ENCODE results near the gene C2orf78. TPM values are rescaled to one million over a fixed set of nuclear protein-coding genes. Genes with fewer than 3 reads are reported as not detected.

C2orf78 gene
- total and polyA plus RNA-seq, 9 of the 15 experiments (the other 6 are each of a cell fraction or from before 2014, with no cell fraction given), result 0.04 to 0.28 (median 0.20) TPM

GRCh38 chr2:73746877-73747208, 37.1 kb upstream of the C2orf78 start:
- 81% methylated on average over 3 of the region's 3 CpGs for WGBS (ENCODE audit: insufficient coverage, low coverage, missing lambda C conversion rate)
- no peak overlapping the region for H3K9ac ChIP-seq (ENCODE audit: insufficient read depth in 1 of 2, low read depth in 2 of 2, low read length in 2 of 2)
- no peak overlapping the region for H3K4me2 ChIP-seq (ENCODE audit: insufficient read depth, low read length)
- no peak for TF ChIP-seq HNRNPK (IDR thresholded peaks at IDR 0.05; ENCODE audit: low read depth, low read length, poor library complexity, severe bottlenecking)
- no peak for TF ChIP-seq ZBTB9 (CRISPR knock-in tag; IDR thresholded peaks at IDR 0.05)
- no peak for TF ChIP-seq PCBP2 (IDR thresholded peaks at IDR 0.05; ENCODE audit: low read depth, low read length, poor library complexity, severe bottlenecking)
- no peak for TF ChIP-seq ZNF146 (CRISPR knock-in tag; IDR thresholded peaks at IDR 0.05; ENCODE audit: unreplicated experiment)
- TF ChIP-seq POLR2H (tag; IDR thresholded peaks at IDR 0.05; ENCODE audit: low read depth), result no peak
- no peak for TF ChIP-seq ELK3 (CRISPR knock-in tag; IDR thresholded peaks at IDR 0.05)
- no peak for TF ChIP-seq CBFB (CRISPR knock-in tag; IDR thresholded peaks at IDR 0.05)
- no peak for TF ChIP-seq ZNF449 (CRISPR knock-in tag; IDR thresholded peaks at IDR 0.05)
- TF ChIP-seq NR2C2 (CRISPR knock-in tag; IDR thresholded peaks at IDR 0.05), result no peak
- no peak for TF ChIP-seq NR2C2 (tag; IDR thresholded peaks at IDR 0.05)
- no peak for TF ChIP-seq ZNF121 (CRISPR knock-in tag; conservative IDR thresholded peaks at IDR 0.05)
- TF ChIP-seq RNF2 (IDR thresholded peaks at IDR 0.05), result no peak
- no peak for TF ChIP-seq HEY1 (CRISPR knock-in tag; IDR thresholded peaks at IDR 0.05; ENCODE audit: borderline replicate concordance)
- TF ChIP-seq ZNF609 (CRISPR knock-in tag; IDR thresholded peaks at IDR 0.05; ENCODE audit: borderline replicate concordance), result no peak

More at GRCh38 chr2:73746877-73747208, 37.1 kb upstream of the C2orf78 start:
- no peak overlapping the region for H3K27ac ChIP-seq (ENCODE audit: extremely low read depth, low read depth, low read length)
- ChIA-PET POLR2A (interaction anchor here (0.6 kb wide), 1 partner anchor 11 kb away, joined by 3 read pairs; no protein-coding TSS in a partner anchor), CTCF (ENCODE audit: low intra/inter-chr PET ratio) (no interaction called here)
- no peaks in the 10 kb centered on the region for H4K20me1 ChIP-seq (replicated peaks; ENCODE audit: control insufficient read depth, insufficient read depth, low read length)
- intact Hi-C loops (cut with micrococcal nuclease) (no loop called here), in situ Hi-C loops (cut with MboI) (no loop called here)
- no peaks in the 10 kb centered on the region; the same call in 2 of the 3 replicates for H3K36me3 ChIP-seq (ENCODE audit: control insufficient read depth, insufficient read depth, low read length)
- no peaks in the 10 kb centered on the region for H3K27me3 ChIP-seq (ENCODE audit: control insufficient read depth in 2 of 2, insufficient read depth in 2 of 2, low read length in 2 of 2)
- H3K79me2 ChIP-seq (ENCODE audit: control insufficient read depth, insufficient read depth, low read length), result no peaks in the 10 kb centered on the region
- no peaks in the 10 kb centered on the region for H3K4me1 ChIP-seq (replicated peaks in 1 of 2; ENCODE audit: control insufficient read depth in 2 of 2, insufficient read depth in 2 of 2, low read length in 2 of 2)
- no peaks in the 10 kb centered on the region for H3K9me3 ChIP-seq (replicated peaks; ENCODE audit: control insufficient read depth, insufficient read depth, low read depth, low read length)
- H2AFZ ChIP-seq (ENCODE audit: low read depth, low read length), result no peak overlapping the region
- no peak overlapping the region for H3K4me3 ChIP-seq
- FAIRE-seq (no peak), DNase-seq (ENCODE audit: extremely low read depth in 1 of 4, low spot score in 3 of 4) (no peak), ATAC-seq (no peak)
- H3K9me1 ChIP-seq (ENCODE audit: control insufficient read depth, insufficient read depth, low read length), result no peaks in the 10 kb centered on the region
- no TSS peak for BruUV-seq (replicated peaks)
